Activated T-cell treated with anti-CD3 and anti-CD28 coated beads for 48 hours (primary cell): ENCODE measurements around the gene LCP2.

Experiments used
- DNase-seq: peaks from one replicate; pipeline ENCODE4 v3.0.0-alpha.2; 2020; ENCODE audit warnings: low read depth

Gene LCP2

DNA sequence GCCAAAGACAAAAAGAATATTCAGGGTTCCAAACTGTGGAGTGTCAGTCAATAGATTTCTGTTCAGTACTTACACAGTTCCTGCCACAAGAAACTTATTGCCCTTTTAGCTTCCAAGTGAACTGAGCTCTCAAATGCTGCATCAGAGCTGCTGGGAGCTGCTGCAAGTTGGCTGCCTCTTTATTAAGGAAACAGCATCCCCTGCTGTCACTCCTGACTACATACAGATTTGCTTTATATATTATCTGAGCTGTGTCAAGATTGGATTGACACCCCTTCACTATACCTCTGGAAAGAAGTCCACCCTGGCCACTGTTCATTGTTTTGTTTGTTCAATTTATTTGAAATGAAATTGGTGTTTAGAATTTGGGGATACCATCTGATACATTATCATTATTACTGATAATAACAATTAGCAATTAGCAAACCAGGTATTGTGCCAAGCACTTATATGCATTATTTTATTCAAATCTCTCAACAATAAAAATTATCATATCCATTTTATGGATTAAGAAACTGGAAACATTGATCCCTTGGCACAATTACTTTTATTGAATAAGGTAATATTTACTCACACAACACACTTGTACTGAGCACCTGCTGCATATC lies 81.2 kb downstream of the LCP2 start:
- no peak for DNase-seq

DNA sequence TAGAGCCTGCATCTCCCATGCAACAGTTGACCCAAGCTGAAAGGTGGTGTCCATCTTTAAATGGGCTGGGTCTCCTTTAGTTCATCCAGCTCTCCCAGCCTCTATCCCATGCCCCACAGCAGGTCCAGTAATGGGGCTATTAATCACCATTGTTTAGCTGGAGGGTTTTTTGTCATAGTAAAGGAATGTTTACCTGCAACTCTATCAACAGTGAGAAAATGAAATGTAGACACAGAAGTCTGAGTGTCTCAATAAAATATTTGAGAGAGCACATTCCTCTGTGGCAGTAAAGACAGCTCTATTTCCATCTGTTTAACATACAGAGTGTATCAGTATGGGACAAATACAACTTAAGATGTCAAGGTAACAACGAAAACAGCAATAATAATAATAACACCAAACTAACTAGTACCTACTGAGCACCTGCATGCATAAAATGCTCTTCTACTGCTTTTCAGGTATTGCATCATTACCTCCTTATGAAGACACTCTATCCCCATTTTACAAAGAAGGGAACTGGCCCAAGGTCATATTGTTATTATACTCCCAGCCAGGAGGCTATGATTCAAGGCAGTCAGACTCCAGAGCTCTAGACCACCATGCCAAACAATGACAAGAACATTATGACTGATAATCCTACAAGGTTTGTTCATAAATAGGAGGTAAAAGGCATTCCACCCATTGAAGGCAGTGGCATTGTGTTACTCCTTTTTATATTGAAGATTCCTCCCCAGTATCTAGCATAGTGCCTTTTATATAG lies 85.8 kb downstream of the LCP2 start:
- no peak for DNase-seq

DNA sequence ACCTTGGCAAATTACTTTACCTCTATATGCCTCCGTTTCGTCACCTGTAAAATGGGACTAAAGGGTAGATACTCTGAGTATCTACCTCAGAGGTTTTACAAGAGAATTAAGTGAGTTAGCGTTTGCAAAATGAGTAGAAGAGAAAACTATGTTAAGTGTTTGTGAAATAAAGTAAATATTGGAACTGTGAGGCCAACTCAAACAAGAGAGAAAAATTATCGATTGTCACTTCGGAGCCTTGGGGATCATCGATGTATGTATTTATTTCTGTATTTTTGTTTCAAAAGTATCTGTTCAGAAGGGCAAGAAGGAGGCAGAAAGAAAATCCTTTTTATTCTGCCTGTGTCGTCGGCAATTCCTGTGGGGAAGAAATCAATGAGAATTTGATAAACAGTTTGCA lies 90.6 kb downstream of the LCP2 start:
- no peak for DNase-seq

DNA sequence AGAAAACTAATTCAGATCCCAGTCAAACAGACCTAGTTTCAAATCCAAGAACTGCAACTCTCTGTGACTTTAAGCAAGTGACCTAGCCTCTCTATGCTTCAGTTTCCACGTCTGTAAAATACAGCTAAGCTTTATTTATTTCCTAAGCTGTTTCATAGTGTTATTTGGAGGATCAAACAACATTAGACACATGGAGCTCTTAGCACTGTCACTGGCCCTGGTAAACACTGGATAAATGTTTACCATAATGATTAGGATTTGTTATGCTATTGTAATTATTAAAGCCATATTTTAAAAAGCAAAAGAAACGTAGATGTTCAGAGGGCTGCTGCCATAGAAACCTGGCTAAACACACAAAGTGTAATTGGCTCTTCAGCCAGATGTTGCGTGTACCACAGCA lies 91.4 kb downstream of the LCP2 start:
- no peak for DNase-seq

DNA sequence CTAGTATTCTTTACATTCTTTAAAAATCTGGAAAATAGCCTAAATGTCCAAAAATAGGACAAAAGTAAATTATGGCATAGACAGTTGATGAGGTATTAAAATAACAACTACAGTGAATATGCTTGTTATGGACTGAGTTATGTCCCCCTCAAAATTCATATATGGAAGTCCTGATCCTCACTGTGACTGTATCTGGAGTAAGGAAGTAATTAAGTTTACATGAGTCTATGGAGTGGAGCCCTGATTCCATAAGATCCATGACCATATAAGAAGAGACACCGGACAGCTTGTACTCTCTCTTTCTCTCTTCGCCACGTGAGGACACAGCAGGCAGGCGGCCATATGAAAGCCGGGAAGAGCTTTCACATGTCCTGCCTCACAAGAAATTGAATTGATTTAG lies 93.4 kb downstream of the LCP2 start:
- no peak for DNase-seq

DNA sequence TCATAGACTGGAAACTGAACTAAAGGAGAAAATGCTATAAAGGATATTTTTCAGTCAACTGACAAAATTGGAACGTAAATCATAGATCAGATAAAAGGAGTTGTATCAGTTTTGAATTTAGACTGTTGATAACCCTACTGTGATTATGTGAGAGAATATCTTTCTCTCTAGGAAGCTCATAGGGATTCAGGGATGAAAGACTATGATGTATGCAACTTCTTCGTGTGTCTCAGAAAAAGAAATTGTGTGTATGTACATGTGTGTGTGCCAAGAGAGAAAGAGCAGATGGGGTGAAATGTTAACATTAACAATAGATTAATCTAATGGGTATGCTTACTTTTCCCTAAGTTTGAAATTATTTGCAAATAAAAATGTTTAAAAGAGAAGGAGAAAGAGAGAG lies 95.5 kb downstream of the LCP2 start:
- DNase-seq = no peak

DNA sequence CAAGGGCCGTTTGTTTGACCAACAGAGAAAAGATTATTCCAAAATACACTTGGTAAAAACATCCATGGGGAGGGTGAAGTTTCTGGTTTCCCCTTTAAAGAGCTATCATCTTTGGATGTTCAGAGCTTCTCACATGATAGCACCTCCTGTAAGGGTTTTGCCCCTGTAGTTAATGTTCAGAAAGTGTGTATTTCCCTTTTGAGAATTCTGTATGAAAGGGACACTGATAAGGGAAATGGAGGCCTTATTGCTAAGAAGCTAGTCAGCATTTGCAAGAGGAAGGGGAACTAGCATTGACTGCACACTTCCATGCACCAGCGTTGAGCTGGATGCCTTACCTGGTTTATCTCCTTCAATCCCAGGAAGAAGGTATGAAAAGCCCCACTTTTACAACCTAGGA lies 96.3 kb downstream of the LCP2 start:
- no peak for DNase-seq

DNA sequence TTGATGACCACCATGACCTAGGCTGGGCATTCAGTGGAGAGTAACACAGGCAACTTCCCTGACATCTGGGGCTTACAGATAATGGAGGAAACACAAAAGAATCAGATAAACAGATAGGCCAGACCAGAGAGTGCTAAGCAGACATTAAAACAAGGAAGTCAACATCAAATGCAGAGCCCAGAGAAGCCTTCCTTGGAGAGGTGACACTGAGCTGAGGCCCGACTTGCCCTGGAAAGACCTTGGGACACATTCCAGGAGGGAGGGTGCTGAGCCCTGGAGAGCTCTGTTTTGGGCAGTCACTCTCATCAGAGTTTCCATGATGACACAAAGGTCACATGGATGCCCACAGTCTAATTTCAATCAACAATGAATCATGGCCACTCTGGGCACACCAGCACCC lies 96.7 kb downstream of the LCP2 start:
- no peak for DNase-seq
